Right lung (tissue), 5 donors: ENCODE results near the gene ECHS1. TPM values are rescaled to one million over a fixed set of nuclear protein-coding genes. Genes with fewer than 3 reads are reported as not detected.
"Not testable (repeated sequence)": the region's sequence is repeated elsewhere in the genome, so short reads cannot be mapped to it uniquely, and the experiment has no call there.

Experiments
- DNase-seq, 2 donors: peaks; one replicate each; pipeline ENCODE4 v3.0.0-alpha.2; 2013
- polyA plus RNA-seq, 5 donors: library from polyadenylated mRNA; unstranded; fragments of 120-200 nt; gene quantifications; one replicate each; pipeline versions ENCODE4 v1.2.1 to v1.2.3, GENCODE V29; 2013; ENCODE audit warnings: inconsistent platforms in 1 of 5, low replicate concordance in 1 of 5; ENCODE audit not compliant: insufficient read length in 5 of 5, insufficient read depth in 1 of 5

The ECHS1 gene
- polyA plus RNA-seq, 5 donors: 66.9 to 92.0 (median 73.4) TPM

DNA sequence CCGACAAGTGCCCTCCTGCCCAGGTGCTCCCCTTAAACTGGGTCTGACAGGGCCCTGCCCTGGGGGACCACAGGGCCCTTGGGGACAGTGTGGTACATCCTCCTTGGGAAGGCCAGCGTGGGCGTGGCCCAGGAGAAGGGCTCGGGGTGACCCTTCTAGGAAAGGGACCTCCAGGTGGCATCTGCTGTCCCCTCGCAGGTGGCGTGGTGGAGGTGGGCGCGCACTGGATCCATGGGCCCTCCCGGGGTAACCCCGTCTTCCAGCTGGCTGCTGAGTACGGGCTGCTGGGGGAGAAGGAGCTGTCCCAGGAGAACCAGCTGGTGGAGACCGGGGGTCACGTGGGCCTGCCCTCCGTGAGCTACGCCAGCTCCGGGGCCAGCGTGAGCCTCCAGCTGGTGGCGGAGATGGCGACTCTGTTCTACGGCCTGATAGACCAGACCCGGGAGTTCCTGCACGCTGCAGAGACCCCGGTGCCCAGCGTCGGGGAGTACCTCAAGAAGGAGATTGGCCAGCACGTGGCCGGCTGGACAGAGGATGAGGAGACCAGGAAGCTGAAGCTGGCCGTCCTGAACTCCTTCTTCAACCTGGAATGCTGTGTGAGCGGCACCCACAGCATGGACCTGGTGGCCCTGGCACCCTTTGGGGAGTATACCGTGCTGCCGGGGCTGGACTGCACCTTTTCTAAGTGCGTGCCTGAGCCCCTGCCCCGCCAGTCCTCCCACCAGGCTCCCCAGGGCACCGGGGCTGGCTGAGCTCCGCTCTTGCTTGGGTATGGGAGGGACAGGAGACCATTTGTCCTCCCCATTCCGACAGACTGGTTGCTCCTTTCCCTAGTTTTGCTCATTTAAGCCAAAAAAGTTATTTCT lies 6.9 kb upstream of the ECHS1 start:
- no peak for DNase-seq

GRCh38 chr10:133379152-133379800 lies 6.1 kb upstream of the ECHS1 start, which contains the start of gene PAOX:
Gene PAOX, plus strand, starts transcription at chr10:133379262. Its CDS starts 55 bp downstream, at chr10:133379317.
- DNase-seq: peak; percentile 57 to 58

DNA sequence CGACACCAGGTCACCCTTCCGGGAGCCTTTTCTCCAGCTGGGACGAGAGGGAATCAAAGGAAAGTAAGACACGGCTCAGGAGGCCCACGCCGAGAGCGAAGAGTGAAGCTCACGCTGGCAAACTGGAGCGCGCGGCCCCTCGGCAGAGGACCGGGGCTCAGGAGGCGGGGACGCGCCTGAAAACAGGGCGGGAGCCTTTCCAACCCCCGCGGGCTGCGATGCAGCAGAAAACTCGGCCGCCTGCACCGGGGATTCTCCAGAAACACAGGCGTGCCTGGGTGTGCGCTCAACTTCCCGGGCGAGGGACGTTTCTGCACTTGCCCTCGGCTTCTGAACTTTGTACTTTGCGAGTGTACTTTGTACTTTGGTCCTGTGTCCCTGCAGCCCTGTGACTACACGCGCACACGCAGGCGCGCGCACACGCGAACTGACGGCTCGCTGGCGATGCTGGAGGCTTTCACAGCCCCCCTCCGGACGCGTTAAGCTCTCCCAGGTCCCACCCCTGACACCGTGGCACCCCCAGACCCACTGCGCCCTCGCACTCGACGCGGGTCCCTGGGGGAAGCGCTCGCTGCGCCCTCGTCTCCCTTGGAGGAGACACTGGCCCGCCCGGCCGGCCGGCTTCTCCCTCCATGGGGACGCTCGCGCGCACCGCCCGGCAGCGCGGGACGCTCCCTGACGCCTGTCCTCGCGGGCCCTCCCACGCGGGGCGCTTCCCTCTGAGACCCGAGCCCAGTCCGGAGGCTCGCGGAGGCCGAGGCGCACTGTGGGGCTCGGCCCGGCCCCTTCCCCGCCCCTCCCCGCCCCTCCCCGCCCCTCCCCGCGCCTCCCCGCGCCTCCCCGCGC lies 5.3 kb upstream of the ECHS1 start:
- DNase-seq: peak; percentile 53 to 60

- DNase-seq: no peak
These were observed 4.7 kb upstream of the ECHS1 start for GRCh38 chr10:133377818-133378250.

DNA sequence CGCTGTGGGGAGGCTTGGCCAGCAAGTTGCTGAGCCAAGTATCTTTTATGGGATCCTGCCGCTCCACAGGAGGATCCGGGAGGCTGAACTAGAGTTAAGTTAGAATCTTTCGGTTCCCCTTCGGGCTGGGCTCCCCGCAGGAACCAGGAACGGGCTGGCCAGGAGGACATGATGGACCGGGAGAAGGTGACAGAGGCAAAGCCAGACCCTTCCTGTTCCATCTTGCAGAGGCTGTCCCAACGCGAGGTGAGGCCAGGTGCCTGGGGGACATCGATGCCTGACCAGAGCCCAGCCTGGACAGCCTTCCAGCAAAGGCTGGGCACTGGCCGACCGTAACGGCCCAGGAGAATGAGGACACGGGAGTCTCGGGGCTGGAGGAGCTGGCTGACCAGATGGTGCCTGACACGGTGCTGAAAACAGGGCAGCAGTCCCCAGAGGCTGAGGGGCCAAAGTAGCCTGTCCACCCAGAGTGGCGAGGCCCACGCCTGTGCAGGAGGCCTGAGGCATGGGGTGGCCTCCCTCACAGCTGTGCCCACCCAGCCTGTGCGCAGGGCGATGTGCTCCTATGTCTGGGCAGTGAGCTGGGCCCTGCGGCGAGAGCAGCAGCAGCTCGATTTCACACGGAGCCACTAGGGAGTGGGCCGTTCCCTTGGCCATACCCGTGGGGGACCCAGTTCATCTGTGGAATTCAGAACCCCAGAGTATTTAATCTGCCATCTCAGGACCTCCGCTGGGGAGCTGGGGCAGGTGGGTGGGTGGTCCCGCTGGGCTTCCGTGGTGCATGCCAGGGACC lies 4.1 kb upstream of the ECHS1 start:
- DNase-seq: no peak

DNA sequence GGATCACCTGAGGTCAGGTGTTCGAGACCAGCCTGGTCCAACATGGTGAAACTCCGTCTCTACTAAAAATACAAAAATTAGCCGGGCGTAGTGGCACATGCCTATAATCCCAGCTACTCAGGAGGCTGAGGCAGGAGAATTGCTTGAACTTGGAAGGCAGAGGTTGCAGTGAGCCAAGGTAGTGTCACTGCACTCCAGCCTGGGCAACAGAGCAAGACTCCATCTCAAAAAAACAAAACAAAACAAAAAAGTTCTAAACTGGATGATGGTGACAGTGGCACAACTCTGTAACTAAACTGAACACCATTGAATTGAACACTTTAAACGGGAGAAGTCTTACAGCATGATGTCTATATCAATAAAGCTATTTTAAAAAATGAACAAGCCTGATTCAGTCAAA lies 3.0 kb upstream of the ECHS1 start:
- DNase-seq: not testable (repeated sequence)

GRCh38 chr10:133375357-133376115 lies 2.4 kb upstream of the ECHS1 start:
- DNase-seq: no peak

DNA sequence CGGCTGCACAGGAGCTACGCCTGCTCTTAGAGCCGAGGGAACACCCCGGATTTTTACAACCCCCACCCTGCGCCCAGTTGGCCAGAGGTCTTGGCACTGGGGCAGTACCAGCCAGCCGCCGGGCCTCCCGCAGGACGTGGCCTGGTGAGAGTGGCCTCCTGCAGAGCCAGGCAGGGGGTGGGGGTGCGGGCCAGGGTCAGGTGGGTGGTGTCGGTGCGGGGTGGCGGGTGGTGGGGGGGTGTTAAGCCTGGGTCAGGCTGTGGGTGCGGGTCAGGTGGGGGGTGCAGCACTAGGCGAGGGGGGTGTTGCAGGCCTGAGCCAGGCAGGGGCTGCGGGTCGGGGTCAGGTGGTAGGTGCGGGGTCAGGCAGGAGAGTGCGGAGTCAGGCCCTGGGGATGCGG lies 647 bp downstream of the ECHS1 start:
- DNase-seq: no peak

GRCh38 chr10:133370030-133370786 lies 2.9 kb downstream of the ECHS1 start:
- DNase-seq: no peak

GRCh38 chr10:133368153-133368552 lies 5.0 kb downstream of the ECHS1 start:
- DNase-seq: no peak

DNA sequence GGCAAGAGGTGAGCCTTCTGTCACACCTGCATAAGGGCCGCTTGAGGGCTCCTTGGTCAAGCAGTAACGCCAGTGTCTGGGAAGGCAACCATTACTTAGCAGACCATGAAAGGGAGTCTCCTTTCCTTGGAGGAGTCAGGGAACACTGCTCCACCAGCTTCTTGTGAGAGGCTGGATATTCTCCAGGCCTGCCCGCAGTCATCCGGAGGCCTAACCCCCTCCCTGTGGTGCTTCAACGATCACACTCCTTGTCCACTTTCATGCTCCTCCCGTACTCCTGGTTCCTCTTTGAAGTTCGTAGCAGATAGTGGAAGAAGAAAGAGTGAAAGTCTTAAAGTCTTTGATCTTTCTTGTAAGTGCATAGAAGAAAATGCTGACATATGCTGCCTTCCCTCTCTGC lies 5.7 kb downstream of the ECHS1 start:
- DNase-seq: not testable (repeated sequence)

GRCh38 chr10:133366751-133367150 lies 6.4 kb downstream of the ECHS1 start:
- no peak for DNase-seq

GRCh38 chr10:133366130-133366478 lies 7.0 kb downstream of the ECHS1 start:
- no peak for DNase-seq

DNA sequence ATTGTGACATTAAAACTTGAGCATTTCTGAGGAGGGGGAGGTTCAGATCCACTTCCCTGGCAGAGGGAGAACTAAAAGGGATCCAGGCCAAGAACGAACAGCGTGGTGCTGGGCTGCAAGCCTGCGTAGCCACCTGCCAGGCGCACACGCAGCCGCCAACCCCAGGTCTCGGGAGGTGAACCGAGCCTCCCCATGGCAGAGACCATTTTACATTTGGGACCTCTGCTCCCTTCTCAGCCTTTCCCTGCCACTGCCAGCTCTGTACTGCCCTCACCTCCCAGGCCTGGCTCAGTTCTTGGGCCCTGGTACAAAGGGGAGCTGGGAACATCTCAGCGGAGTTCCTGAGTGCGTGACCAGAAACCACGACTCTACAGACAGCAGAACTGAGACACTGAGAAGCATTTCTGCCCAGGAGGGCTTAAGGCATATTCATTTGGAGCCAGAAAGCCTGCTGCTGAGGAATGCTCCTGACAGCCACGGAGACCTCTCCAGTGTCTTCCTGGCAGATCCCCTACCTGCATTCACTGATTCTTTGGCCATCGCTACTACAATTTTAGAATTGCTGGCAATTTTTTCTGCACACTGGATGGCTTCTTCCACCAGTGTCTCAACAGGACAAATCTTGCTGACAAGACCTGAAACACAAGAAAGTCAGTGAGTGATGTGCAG lies 7.6 kb downstream of the ECHS1 start:
- DNase-seq: no peak

- no peak for DNase-seq
These were observed 8.3 kb downstream of the ECHS1 start for GRCh38 chr10:133364645-133365431.

DNA sequence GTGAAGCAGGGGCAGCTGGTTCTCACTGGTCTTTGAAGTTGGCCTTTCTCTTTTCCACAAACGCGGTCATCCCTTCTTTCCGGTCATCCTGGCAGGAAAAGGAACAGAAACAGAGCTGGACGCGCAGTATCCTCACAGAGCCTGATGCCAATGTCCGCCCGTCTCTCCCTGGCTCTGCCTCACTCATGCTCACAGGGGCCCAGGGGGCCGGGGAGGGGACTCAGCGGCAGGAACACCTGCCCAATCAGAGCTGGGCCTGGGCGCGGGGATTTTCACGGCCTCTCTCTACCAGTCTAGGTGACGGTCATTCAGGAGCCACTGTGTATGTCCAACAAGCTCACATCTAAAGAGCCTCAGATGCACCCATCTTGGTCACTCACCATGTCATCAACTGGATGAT lies 10.3 kb downstream of the ECHS1 start:
- no peak for DNase-seq

DNA sequence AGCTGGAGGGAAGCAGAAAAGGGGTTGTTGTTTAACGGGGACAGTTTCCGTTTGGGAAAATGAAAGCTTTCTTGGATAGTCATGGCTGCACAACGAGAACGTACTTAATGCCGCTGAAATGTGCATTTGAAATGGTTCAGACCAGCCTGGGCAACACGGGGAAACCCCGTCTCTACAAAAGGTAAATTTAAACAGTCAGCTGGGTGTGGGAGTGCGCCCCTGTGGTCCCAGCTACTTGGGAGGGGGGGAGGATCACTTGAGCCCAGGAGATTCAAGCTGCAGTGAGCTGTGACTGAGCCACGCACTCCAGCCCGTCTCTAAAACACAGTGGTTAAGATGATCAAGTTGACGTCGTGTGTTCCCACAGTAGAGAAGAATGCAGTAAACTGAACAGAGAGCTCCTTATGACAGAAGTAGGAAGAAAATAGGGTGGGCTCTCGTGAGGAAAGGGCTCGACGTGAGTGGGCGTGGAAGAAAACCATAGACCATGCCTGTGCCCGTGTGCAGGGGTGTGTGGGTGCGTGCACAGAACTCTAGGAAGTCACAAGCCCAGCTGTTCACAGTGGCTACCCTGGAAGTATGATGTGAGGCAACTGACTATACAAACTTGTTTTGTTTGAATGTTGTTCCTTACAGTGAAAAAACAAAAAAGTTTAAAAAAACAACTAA lies 11.2 kb downstream of the ECHS1 start:
- DNase-seq: no peak

GRCh38 chr10:133361227-133361626 lies 11.9 kb downstream of the ECHS1 start:
- DNase-seq: no peak
